ENCODE measurements around the gene GUCY1B1.

GRCh38 chr4:155800685-155801343 is 42.0 kb downstream of the GUCY1B1 start:
- no peak for TF ChIP-seq CTCF (IDR thresholded peaks at IDR 0.05)
- TF ChIP-seq POLR2A (IDR thresholded peaks at IDR 0.05), result no peak

All from uterus (tissue), 2 donors.